Activated CD8-positive, alpha-beta memory T cell treated with anti-CD3 and anti-CD28 coated beads for 1 hour (primary cell): ENCODE data around the gene RHCG.

Experiments
- DNase-seq, 2 donors: peaks; one replicate each; pipeline ENCODE4 v3.0.0-alpha.2; 2020; ENCODE audit warnings: low read depth in 1 of 2; ENCODE audit errors: extremely low read depth in 1 of 2

Gene RHCG

GRCh38 chr15:89496155-89497098 lies at the start of gene RHCG:
Gene RHCG (minus strand): TSS chr15:89496583. CDS start chr15:89496544, 39 bp downstream.
- no peak for DNase-seq

DNA sequence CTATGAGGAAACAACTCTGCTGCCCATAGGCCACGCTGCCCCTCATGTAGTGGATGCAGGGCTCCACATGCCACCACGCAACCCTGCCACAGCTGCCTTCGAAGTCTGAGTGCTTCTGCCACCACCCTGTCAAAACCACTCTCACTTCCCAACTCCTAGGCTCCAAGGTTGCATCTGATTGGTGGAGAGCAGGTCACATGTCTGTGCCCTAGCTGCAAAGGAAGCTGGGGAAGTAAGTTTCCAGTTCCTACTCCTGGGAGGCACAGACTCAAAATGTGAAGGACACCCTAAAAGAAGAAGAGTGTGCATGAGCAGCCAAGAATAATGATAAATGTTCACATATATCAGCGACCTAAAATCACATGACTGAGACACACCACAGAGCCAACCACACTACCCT lies 47.0 kb upstream of the RHCG start:
- DNase-seq = no peak

- no peak for DNase-seq
Observed at GRCh38 chr15:89542369-89542768, 46.0 kb upstream of the RHCG start.

- no peak for DNase-seq
Observed at GRCh38 chr15:89539027-89539426, 42.6 kb upstream of the RHCG start.

DNA sequence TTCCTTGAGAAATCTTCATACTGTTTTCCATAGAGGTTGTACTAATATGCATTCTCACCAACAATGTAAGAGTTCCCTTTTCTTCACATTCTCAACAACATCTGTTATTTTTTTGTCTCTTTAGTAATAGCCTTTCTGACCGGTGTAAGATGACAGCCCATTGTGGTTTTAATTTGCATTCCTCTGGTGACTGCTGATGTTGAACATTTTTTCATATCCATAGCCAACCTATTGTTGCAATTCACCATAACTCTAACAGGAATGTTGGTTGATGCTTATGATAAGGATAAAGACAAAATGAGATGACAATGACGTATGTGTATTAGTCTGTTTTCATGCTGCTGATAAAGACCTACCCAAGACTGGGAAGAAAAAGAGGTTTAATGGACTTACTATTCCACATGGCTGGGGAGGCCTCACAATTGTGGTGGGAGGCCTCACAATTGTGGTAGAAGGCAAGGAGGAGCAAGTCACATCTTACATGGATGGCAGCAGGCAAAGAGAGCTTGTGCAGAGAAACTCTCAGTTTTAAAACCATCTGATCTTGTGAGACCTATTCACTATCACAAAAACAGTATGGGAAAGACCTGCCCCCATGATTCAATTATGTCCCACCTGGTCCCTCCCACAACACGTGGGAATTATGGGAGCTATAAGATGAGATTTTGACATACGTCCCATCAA lies 37.6 kb upstream of the RHCG start:
- DNase-seq = no peak

GRCh38 chr15:89531796-89532537 lies 35.6 kb upstream of the RHCG start:
- DNase-seq = no peak

DNA sequence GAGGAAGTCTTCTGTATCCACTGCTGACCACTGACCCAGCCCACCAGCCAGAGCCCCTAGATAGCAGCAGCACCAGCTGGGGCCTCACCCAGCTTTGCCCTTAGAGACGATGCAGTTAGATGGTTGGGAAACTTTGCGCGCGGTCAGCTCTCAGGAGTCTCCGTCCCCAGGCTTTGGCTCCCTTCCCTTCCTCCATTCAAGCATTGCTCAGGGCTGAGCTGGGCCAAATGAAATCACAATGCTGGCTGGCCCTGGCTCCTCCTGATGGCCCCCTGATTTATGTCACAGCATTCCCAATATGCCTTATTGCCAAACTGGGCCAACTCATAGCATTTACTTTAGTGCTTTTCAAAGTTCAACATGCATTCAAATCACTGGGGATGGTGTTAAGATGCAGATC lies 34.6 kb upstream of the RHCG start:
- no peak for DNase-seq

DNA sequence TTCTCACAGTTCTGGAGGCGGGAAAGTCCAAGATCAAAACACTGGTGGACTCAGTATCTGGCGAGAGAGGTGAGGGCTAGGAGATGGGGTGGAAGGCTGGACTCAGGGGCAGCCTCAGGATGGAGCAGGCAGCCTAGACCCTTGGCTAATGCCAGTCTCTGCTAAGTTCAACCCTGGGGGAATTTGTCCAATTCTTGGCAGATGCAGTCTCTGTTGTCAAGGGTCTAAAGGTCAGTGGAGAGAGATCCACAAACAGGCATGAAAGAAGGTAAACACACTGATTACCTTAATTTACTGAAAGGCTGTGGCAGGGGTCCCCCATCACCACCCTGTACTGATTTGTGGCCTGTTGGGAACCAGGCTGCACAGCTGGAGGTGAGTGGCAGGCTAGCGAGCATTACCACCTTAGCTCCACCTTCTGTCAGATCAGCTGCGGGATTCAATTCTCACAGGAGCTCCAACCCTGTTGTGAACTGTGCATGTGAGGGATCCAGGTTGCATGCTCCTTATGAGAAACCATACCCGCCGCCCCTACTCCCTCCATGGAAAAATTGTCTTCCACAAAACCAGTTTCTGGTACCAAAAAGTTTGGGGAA lies 32.5 kb upstream of the RHCG start:
- no peak for DNase-seq

DNA sequence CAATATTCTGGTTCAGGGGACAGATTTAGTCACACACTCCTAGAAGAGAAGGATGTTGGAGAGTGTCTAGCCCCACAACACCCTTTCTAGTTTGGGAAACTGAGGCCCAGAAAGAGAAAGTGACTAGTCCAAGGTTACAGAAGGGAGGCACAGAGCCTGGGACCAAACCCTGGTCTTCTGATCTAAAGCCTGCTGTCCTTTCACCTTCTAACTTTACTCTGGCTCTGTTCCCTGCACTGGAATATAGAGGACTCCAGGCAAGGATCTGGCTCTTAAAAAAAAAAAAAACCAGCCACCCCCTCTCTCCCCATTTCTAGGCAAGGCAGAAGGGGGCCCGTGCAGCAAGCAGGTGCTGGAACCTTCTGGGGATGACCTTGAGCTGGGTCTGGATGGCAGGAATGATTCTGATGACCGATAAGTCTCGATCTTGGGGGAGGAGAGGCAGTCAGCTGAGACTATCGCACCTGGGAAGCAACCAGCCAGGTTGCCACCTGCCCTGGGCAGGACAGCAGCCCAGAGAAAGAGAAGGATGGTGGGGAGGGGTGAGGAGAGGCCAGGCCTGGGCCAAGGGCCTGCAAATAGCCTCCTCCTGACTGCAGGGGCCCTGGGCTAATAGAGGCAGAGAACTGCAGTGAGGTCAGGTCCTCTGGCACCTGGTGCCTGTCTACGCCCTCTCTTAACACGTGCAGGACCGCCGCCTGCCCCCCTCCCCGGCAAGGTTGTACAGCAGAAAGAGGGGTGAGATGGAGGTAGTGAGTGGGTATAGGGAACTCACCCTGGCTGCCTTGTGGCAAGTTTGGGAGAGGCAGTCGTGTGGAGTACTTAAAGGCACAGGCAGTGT lies 30.4 kb upstream of the RHCG start:
- DNase-seq = no peak

GRCh38 chr15:89526181-89526580 lies 29.8 kb upstream of the RHCG start:
- DNase-seq = no peak

DNA sequence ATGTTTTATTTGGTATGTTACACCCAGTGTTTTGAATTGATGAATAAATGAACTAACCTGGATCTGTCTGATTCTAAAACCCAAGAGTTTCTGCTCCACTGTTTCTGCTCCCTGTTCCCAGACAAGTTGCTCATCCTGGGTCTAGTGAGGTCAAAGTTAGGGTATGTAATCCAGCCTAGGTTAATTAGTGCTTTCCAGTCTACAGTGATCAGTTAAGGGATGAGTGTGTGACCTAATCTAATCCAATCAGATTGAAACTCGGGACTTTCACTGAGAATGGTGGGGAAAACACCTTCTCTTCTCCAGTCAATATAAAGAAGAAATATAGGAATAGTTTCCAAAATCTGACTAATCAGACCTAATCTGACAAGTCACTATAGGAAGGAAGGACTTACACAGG lies 27.8 kb upstream of the RHCG start:
- no peak for DNase-seq

GRCh38 chr15:89523101-89523500 lies 26.7 kb upstream of the RHCG start:
- no peak for DNase-seq

DNA sequence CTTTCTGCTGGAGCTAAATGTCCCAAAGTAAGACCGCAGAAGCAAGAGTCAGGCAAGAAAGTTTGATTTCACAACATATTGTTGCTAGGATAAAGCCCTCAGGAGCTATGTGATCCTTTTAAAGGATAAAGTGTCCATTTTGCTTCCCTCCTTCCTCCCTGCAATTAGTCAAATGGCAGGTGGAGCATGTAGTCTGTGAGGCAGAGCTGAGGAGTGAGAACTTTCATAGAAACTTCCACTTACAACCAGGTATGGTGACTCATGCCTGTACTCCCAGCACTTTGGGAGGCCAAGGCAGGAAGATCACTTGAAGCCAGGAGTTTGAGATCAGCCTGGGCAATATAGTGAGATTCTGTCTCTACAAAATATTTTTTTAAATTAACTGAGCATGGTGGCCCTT lies 25.2 kb upstream of the RHCG start:
- no peak for DNase-seq

DNA sequence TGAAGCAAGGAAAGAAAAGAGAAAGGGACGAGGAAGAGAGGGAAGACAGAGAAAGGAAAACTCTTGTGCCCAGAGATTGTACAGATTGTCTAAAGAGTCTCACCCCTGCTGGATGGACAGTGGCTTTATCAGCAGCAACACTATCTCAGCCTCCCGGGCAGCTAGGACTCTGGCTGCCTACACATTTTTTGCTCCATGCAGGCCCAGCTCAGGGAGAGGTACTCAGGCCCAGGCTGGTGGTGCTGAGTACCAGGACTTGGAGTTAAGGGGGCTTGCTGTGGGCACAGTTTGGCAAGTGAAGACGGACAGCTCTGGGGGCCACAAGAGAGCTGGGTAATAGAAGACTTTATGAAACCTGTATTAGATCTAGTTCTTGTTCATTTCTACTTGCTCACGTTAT lies 19.1 kb upstream of the RHCG start:
- no peak for DNase-seq

DNA sequence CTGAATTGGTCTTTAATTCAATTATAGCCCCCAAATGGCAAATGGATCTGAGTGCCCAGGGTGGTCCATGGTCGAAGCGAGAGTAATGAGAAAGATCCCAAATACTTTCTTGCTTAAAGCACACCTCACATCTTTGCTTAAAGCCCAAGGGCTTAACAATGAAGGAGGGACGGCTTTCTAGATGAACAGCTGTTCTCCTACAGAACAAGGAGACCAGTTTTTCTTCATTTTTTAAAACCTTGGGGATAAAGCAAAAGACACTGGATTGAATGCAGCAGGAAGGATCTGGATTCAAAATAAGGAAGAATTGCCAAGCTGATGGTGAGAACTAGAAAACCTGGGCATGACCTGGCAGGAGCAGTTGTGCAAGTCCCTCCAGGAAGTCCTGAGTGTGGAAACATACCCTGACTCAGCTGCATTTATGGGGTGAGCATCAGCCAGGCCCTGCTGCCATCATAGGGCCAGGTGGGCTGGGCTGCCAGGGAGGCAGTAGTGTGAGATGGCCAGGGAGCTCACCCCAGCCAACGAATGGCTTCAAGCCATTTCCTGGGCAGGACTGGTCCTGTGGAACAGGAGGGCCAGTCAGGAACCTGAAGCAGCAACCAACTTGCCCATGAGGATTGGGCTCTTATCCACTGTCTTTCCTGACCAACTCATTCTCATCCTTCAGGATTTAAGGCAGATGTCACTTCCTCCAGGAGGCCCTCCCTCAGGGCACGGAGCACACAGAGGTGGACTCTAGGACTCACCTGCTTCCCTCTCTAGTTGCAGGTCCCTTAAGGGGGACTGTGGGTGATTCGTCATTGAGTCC lies 18.4 kb upstream of the RHCG start:
- DNase-seq = no peak

- DNase-seq = no peak
Observed at GRCh38 chr15:89514186-89514585, 17.8 kb upstream of the RHCG start.

- DNase-seq = no peak
Observed at GRCh38 chr15:89513284-89513683, 16.9 kb upstream of the RHCG start.

DNA sequence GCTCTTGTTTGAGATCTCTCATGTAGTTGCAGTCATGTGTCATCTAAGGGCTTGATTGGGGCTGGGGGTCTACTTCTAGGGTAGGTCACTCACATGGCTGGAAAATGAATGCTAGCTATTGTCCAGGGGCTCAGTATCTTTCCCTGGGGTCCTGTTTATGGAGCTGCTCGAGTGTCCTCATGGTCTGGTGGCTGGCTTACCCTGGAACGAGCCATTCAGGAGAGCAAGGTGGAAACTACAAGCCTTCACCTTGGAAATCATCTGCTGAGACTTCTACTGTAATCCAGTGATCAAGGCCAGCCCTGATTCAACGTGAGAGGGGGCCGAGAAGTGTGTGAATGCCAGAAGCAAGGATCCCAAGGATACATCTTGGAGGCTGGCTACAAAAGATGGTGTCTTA lies 16.2 kb upstream of the RHCG start:
- no peak for DNase-seq

DNA sequence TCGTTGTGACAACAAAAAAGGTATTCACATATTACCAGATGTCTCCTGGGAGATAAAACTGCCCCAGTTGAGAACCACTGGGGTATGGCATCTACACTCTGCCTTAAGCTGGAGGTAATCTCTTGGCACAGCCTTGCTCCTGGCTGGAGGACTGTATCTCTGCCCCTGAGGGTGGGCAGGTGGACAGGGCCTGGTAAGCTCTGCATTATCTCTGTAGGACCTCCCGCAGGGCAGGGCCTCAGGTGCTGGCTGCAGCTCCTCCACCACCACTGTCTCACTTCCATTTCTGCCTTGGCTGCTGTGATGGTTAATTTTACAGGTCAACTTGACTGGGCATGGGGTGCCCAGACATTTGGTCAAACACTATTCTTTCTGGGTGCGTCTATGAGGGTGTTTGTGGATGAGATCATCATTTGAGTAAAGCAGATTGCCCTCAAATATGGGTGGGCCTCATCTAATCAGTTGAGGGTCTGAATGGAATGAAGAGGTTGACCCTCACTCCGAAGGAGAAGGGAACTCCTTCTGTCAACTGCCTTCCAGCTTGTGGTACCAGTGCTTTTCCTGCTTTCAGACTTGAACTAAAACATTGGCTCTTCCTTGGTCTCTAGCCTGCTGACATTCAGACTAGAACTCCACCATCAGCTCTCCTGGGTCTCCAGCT lies 9.8 kb upstream of the RHCG start:
- DNase-seq = no peak
